ENCODE results near the gene TMEM121. TPM values are rescaled to one million over a fixed set of nuclear protein-coding genes. Genes with fewer than 3 reads are reported as not detected.
"Not testable (repeated sequence)": the region's sequence is repeated elsewhere in the genome, so short reads cannot be mapped to it uniquely, and the experiment has no call there.

Gene TMEM121
- total RNA-seq, 1 donor from 2014 or later: 1.3 TPM

- intact Hi-C loops (cut with DNase I): no loop called here
- no peak for DNase-seq (ENCODE audit: low spot score)
Observed at GRCh38 chr14:105534586-105534985, 8.2 kb downstream of the TMEM121 start.

GRCh38 chr14:105536051-105536450 is 9.7 kb downstream of the TMEM121 start:
- intact Hi-C loops (cut with DNase I): no loop called here

GRCh38 chr14:105536691-105537579 is 10.6 kb downstream of the TMEM121 start:
- no peak for DNase-seq (ENCODE audit: low spot score)
- intact Hi-C loops (cut with DNase I): no loop called here

More at GRCh38 chr14:105536051-105536450, 9.7 kb downstream of the TMEM121 start:
- no peak for DNase-seq (ENCODE audit: low spot score)

GRCh38 chr14:105537580-105538474 is 11.4 kb downstream of the TMEM121 start:
- no peak for DNase-seq (ENCODE audit: low spot score)
- intact Hi-C loops (cut with DNase I): no loop called here

- intact Hi-C loops (cut with DNase I): no loop called here
- no peak for DNase-seq (ENCODE audit: low spot score)
Observed at GRCh38 chr14:105538481-105539049, 12.2 kb downstream of the TMEM121 start.

GRCh38 chr14:105540811-105541210 is 14.4 kb downstream of the TMEM121 start:
- no peak for DNase-seq (ENCODE audit: low spot score)
- intact Hi-C loops (cut with DNase I): no loop called here

GRCh38 chr14:105541218-105541875 is 15.0 kb downstream of the TMEM121 start:
- no peak for DNase-seq (ENCODE audit: low spot score)
- intact Hi-C loops (cut with DNase I): no loop called here

GRCh38 chr14:105545676-105546075 is 19.3 kb downstream of the TMEM121 start:
- DNase-seq (ENCODE audit: low spot score); intact Hi-C loops (cut with DNase I): not testable (repeated sequence)

- DNase-seq (ENCODE audit: low spot score); intact Hi-C loops (cut with DNase I): not testable (repeated sequence)
Observed at GRCh38 chr14:105546410-105546809, 20.0 kb downstream of the TMEM121 start.

GRCh38 chr14:105547072-105547471 is 20.7 kb downstream of the TMEM121 start:
- intact Hi-C loops (cut with DNase I); DNase-seq (ENCODE audit: low spot score): not testable (repeated sequence)

- DNase-seq (ENCODE audit: low spot score): no peak
- intact Hi-C loops (cut with DNase I): no loop called here
Observed at GRCh38 chr14:105547741-105548169, 21.4 kb downstream of the TMEM121 start.

- DNase-seq (ENCODE audit: low spot score): peak; percentile 33
- intact Hi-C loops (cut with DNase I): no loop called here
Observed at GRCh38 chr14:105549481-105549880, 23.1 kb downstream of the TMEM121 start.

- DNase-seq (ENCODE audit: low spot score): no peak
- intact Hi-C loops (cut with DNase I): no loop called here
Observed at GRCh38 chr14:105554022-105554421, 27.6 kb downstream of the TMEM121 start.

GRCh38 chr14:105554523-105554922 is 28.1 kb downstream of the TMEM121 start:
- intact Hi-C loops (cut with DNase I): no loop called here
- no peak for DNase-seq (ENCODE audit: low spot score)

- DNase-seq (ENCODE audit: low spot score); intact Hi-C loops (cut with DNase I): not testable (repeated sequence)
Observed at GRCh38 chr14:105557671-105558070, 31.3 kb downstream of the TMEM121 start.

- intact Hi-C loops (cut with DNase I); DNase-seq (ENCODE audit: low spot score): not testable (repeated sequence)
Observed at GRCh38 chr14:105558449-105559154, 32.2 kb downstream of the TMEM121 start.

- DNase-seq (ENCODE audit: low spot score); intact Hi-C loops (cut with DNase I): not testable (repeated sequence)
Observed at GRCh38 chr14:105559384-105560047, 33.1 kb downstream of the TMEM121 start.

- DNase-seq (ENCODE audit: low spot score); intact Hi-C loops (cut with DNase I): not testable (repeated sequence)
Observed at GRCh38 chr14:105560048-105560669, 33.8 kb downstream of the TMEM121 start.
